HEK293 (cell line): Measurements from ENCODE around the gene ATE1.

Source experiments
- CTCF ChIA-PET: fragments of 350-600 bp; formaldehyde crosslinking; extraction: SDS; loops from one replicate; lab custom pipeline; 2021; ENCODE audit warnings: antibody characterized with exemption; lab: Yijun Ruan, JAX
- POLR2A ChIA-PET: fragments of 300-600 bp; formaldehyde crosslinking; extraction: SDS; loops from one replicate; lab custom pipeline; 2020; ENCODE audit warnings: antibody characterized with exemption, inconsistent platforms; lab: Yijun Ruan, JAX
- H3K27ac ChIP-seq: fragments of 200-500 bp; sonication (Bioruptor generic); 2 replicates; pipeline ENCODE4 v1.5.1; 2014; ENCODE audit warnings: low read depth, low read length, control low read depth, inconsistent platforms; ENCODE audit errors: extremely low read depth
- H3K36me3 ChIP-seq, 2 experiments: fragments of 200-500 bp in 1 of 2; sonication (Bioruptor generic) in 1 of 2; 1 replicate in 1 of 2; 2 replicates in 1 of 2; pipeline ENCODE4 v1.5.1; 2014 to 2017; ENCODE audit warnings: inconsistent platforms in 2 of 2, low read length in 2 of 2; ENCODE audit not compliant: control insufficient read depth in 2 of 2, insufficient read depth in 1 of 2
- H3K4me1 ChIP-seq: fragments of 200-500 bp; sonication (Bioruptor generic); 2 replicates; pipeline ENCODE4 v1.5.1; 2014; ENCODE audit warnings: mild to moderate bottlenecking, low read length, inconsistent platforms; ENCODE audit not compliant: control insufficient read depth, insufficient read depth
- H3K4me3 ChIP-seq: 2 replicates; pipeline ENCODE4 v1.5.1; 2011; ENCODE audit warnings: low read depth, mild to moderate bottlenecking, control low read depth, low read length, moderate library complexity
- H3K9me3 ChIP-seq: fragments of 200-500 bp; sonication (Bioruptor generic); 2 replicates; pipeline ENCODE4 v1.5.1; 2014; ENCODE audit warnings: low read depth, low read length, inconsistent platforms; ENCODE audit not compliant: control insufficient read depth, insufficient read depth
- BCL11B ChIP-seq: fragments of 450-650 bp; formaldehyde crosslinking; IDR thresholded peaks from 2 replicates; pipeline ENCODE4 v1.5.1; 2016; ENCODE audit warnings: low read depth, missing biosample characterization, missing genetic modification characterization
- EGR2 ChIP-seq: fragments of 450-650 bp; formaldehyde crosslinking; IDR thresholded peaks from 2 replicates; pipeline ENCODE4 v1.5.1; 2016; ENCODE audit warnings: low read depth, missing biosample characterization, missing genetic modification characterization
- GLIS1 ChIP-seq: fragments of 450-650 bp; formaldehyde crosslinking; IDR thresholded peaks from 2 replicates; pipeline ENCODE4 v1.5.1; 2016; ENCODE audit warnings: missing biosample characterization, missing genetic modification characterization
- GLIS2 ChIP-seq: fragments of 450-650 bp; formaldehyde crosslinking; IDR thresholded peaks from 2 replicates; pipeline ENCODE4 v1.5.1; 2016; ENCODE audit warnings: missing biosample characterization, missing genetic modification characterization
- HOXC10 ChIP-seq: sonication (generic); formaldehyde crosslinking; IDR thresholded peaks from 2 replicates; pipeline ENCODE4 v1.8.1; 2023; ENCODE audit warnings: mild to moderate bottlenecking, missing genetic modification reagents
- SP2 ChIP-seq: fragments of 450-650 bp; formaldehyde crosslinking; IDR thresholded peaks from 2 replicates; pipeline ENCODE4 v1.5.1; 2016; ENCODE audit warnings: missing biosample characterization, missing genetic modification characterization
- YY2 ChIP-seq: fragments of 450-650 bp; formaldehyde crosslinking; IDR thresholded peaks from 2 replicates; pipeline ENCODE4 v1.5.1; 2016; ENCODE audit warnings: missing biosample characterization, missing genetic modification characterization
- ZBTB11 ChIP-seq: fragments of 450-650 bp; formaldehyde crosslinking; conservative IDR thresholded peaks from 2 replicates; pipeline ENCODE4 v1.5.1; 2016; ENCODE audit warnings: low read depth, missing biosample characterization, missing genetic modification characterization
- ZFP69B ChIP-seq: fragments of 450-650 bp; formaldehyde crosslinking; IDR thresholded peaks from 2 replicates; pipeline ENCODE4 v1.5.1; 2016; ENCODE audit warnings: missing biosample characterization, missing genetic modification characterization
- ZNF112 ChIP-seq: fragments of 450-650 bp; formaldehyde crosslinking; IDR thresholded peaks from 2 replicates; pipeline ENCODE4 v1.5.0; 2017; ENCODE audit warnings: missing biosample characterization, missing genetic modification characterization
- ZNF175 ChIP-seq: fragments of 450-650 bp; formaldehyde crosslinking; IDR thresholded peaks from 2 replicates; pipeline ENCODE4 v1.5.1; 2016; ENCODE audit warnings: missing biosample characterization, missing genetic modification characterization
- ZNF2 ChIP-seq: fragments of 450-650 bp; formaldehyde crosslinking; IDR thresholded peaks from 2 replicates; pipeline ENCODE4 v1.5.1; 2016; ENCODE audit warnings: missing biosample characterization, missing genetic modification characterization
- ZNF433 ChIP-seq: fragments of 450-650 bp; formaldehyde crosslinking; IDR thresholded peaks from 2 replicates; pipeline ENCODE4 v1.5.1; 2016; ENCODE audit warnings: missing biosample characterization, missing genetic modification characterization, low read depth
- ZNF518A ChIP-seq: fragments of 450-650 bp; formaldehyde crosslinking; conservative IDR thresholded peaks from 2 replicates; pipeline ENCODE4 v1.5.1; 2016; ENCODE audit warnings: low read depth, missing biosample characterization, missing genetic modification characterization
- ZNF580 ChIP-seq: fragments of 450-650 bp; formaldehyde crosslinking; IDR thresholded peaks from 2 replicates; pipeline ENCODE4 v1.5.1; 2016; ENCODE audit warnings: missing biosample characterization, missing genetic modification characterization
- ZNF623 ChIP-seq: fragments of 450-650 bp; formaldehyde crosslinking; IDR thresholded peaks from 2 replicates; pipeline ENCODE4 v1.5.1; 2016; ENCODE audit warnings: missing biosample characterization, missing genetic modification characterization
- ZNF654 ChIP-seq: fragments of 450-650 bp; formaldehyde crosslinking; IDR thresholded peaks from 2 replicates; pipeline ENCODE4 v1.5.1; 2016; ENCODE audit warnings: low read depth, missing biosample characterization, missing genetic modification characterization
- ZNF76 ChIP-seq: fragments of 450-650 bp; formaldehyde crosslinking; IDR thresholded peaks from 2 replicates; pipeline ENCODE4; 2016; ENCODE audit warnings: low read depth, missing biosample characterization, missing genetic modification characterization, borderline replicate concordance
- ZSCAN18 ChIP-seq: fragments of 450-650 bp; formaldehyde crosslinking; IDR thresholded peaks from 2 replicates; pipeline ENCODE4 v1.5.1; 2016; ENCODE audit warnings: missing biosample characterization, missing genetic modification characterization
- ZSCAN30 ChIP-seq: fragments of 450-650 bp; IDR thresholded peaks from 2 replicates; pipeline ENCODE4 v1.5.1; 2018; ENCODE audit warnings: missing biosample characterization, mild to moderate bottlenecking, missing genetic modification characterization, moderate library complexity

ATE1 gene

GRCh38 chr10:121926157-121926556, 1.7 kb downstream of the ATE1 start (continued):
- no peak for TF ChIP-seq ZSCAN18 (tag by site-specific recombination)
- no peak for TF ChIP-seq ZNF580
- TF ChIP-seq GLIS1 (tag by site-specific recombination) = no peak
- no peak for TF ChIP-seq GLIS2 (tag by site-specific recombination)
- no peak for TF ChIP-seq ZSCAN30 (tag by site-specific recombination)
- no peak for TF ChIP-seq ZNF112 (tag by site-specific recombination)
- no peak for TF ChIP-seq ZNF654 (tag by site-specific recombination)

- H3K4me3 ChIP-seq = no peak overlapping the region
- no peak overlapping the region for H3K27ac ChIP-seq
- H3K4me1 ChIP-seq = no peaks in the 10 kb centered on the region
- H3K36me3 ChIP-seq = peaks cover 18 to 25% of the 10 kb centered on the region in 2 experiments
- H3K9me3 ChIP-seq = no peaks in the 10 kb centered on the region
- POLR2A ChIA-PET = no interaction called here
- CTCF ChIA-PET = no interaction called here
- TF ChIP-seq ZNF76 (tag by site-specific recombination) (no peak), SP2 (tag by site-specific recombination) (no peak), BCL11B (no peak), YY2 (tag by site-specific recombination) (no peak), HOXC10 (no peak), ZNF175 (tag by site-specific recombination) (no peak), ZBTB11 (tag by site-specific recombination) (no peak), ZFP69B (tag by site-specific recombination) (no peak), ZNF623 (tag by site-specific recombination) (no peak), ZNF518A (no peak), ZNF433 (tag by site-specific recombination) (no peak), ZNF2 (no peak), EGR2 (no peak)
Observed at GRCh38 chr10:121921238-121921931, 6.4 kb downstream of the ATE1 start.
